GM12801 (cell line): ENCODE results near the gene RNF227.

Experiments
- TF ChIP-seq, protein P1 (sequence below): IDR thresholded peaks from one replicate; pipeline ENCODE4 v1.5.1; 2011; ENCODE audit warnings: control low read depth; ENCODE audit not compliant: insufficient read length; ENCODE audit errors: extremely low read depth

RNF227 gene

DNA sequence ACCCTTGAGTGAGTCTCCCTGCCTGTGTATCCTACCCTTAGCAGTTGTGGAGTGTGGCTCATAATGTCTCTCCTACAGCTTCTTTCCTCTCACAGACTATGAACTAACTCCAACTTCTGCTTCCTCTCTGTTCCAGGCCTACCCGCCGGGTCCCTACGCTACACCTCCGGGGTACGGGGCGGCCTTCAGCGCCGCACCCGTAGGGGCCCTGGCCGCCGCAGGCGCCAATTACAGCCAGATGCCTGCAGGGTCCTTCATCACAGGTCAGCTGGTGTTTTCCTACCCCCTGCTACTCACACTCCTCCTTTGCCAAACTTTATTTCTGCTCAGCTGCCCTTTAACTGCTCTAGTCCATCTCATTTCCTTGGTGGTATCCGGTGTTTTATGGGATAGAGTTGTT is 5.4 kb downstream of the RNF227 start:
- TF ChIP-seq, protein P1, sequence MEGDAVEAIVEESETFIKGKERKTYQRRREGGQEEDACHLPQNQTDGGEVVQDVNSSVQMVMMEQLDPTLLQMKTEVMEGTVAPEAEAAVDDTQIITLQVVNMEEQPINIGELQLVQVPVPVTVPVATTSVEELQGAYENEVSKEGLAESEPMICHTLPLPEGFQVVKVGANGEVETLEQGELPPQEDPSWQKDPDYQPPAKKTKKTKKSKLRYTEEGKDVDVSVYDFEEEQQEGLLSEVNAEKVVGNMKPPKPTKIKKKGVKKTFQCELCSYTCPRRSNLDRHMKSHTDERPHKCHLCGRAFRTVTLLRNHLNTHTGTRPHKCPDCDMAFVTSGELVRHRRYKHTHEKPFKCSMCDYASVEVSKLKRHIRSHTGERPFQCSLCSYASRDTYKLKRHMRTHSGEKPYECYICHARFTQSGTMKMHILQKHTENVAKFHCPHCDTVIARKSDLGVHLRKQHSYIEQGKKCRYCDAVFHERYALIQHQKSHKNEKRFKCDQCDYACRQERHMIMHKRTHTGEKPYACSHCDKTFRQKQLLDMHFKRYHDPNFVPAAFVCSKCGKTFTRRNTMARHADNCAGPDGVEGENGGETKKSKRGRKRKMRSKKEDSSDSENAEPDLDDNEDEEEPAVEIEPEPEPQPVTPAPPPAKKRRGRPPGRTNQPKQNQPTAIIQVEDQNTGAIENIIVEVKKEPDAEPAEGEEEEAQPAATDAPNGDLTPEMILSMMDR: no peak

GRCh38 chr17:7910281-7910680 is 5.8 kb downstream of the RNF227 start:
- TF ChIP-seq, protein P1: no peak

- TF ChIP-seq, protein P1: no peak
Measured at GRCh38 chr17:7909089-7909488, 7.0 kb downstream of the RNF227 start.

- TF ChIP-seq, protein P1: no peak
Measured at GRCh38 chr17:7903154-7904103, 12.7 kb downstream of the RNF227 start.

DNA sequence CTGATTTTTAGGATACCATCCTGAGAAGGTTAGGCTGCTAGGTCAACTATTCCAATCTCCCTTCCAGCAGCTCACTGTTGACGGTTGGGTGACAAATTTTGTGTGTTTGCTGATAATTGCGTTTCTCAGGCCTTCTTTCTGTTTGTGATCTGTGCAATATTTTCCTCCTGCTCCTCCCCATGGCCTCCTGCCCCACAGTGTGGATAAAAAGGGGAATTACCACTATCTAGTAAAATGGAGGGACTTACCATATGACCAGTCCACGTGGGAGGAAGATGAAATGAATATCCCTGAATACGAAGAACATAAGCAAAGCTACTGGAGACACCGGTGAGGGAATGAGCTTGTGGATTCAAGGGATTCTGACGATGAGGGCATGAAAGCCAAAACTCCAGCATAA is 18.3 kb downstream of the RNF227 start:
- TF ChIP-seq, protein P1: no peak

GRCh38 chr17:7897090-7897489 is 19.0 kb downstream of the RNF227 start:
- TF ChIP-seq, protein P1: no peak

DNA sequence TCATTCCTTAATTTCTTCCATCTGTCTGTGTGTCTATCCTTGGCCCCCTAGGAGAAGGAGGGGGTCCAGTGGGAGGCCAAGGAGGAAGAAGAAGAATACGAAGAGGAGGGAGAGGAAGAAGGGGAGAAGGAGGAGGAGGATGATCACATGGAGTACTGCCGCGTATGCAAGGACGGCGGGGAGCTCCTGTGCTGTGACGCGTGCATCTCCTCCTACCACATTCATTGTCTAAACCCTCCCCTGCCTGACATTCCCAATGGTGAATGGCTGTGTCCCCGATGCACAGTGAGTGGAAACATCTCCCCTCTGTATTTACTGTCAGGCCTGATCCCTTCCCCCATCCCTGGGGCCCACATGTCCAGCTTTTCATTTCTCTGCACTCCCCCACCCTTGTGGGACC is 21.2 kb downstream of the RNF227 start:
- TF ChIP-seq, protein P1: no peak
